ENCODE data around the gene ZDHHC6.
"Not testable (repeated sequence)": the region's sequence is repeated elsewhere in the genome, so short reads cannot be mapped to it uniquely, and the experiment has no call there.

The ZDHHC6 gene

DNA sequence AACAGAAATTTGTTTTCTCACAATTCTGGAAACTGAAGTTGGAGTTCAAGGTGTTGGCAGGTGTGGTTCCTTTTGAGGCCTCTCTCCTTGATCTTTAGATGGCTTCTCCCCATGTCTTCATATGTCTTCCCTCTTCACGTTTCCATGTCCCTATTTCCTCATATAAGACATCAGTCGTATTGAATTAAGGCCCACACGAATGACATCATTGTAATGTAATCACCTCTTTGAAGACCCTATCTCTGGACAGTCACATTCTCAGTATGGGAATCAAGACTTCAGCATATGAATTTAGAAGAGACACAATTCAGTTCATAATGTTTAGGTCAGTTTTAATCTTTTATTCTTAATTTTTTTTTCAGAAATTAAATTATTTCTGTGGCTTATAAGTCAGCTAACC lies 20.1 kb upstream of the ZDHHC6 start:
- H3K4me3 ChIP-seq (ENCODE audit: low read length in 2 of 2), result no peak overlapping the region
- H3K36me3 ChIP-seq (ENCODE audit: control insufficient read depth in 2 of 2, insufficient read depth in 2 of 2, low read length in 2 of 2), result peaks cover 17 to 20% of the 10 kb centered on the region in 2 donors
- no peaks in the 10 kb centered on the region for H3K9me3 ChIP-seq (ENCODE audit: control insufficient read depth in 2 of 2, low read length in 2 of 2)
- no peak overlapping the region for H3K27ac ChIP-seq (ENCODE audit: low read depth in 2 of 2, low read length in 2 of 2)
- no peaks in the 10 kb centered on the region for H3K27me3 ChIP-seq (ENCODE audit: control insufficient read depth in 2 of 2, insufficient read depth in 2 of 2, low read length in 2 of 2)
- H3K9ac ChIP-seq (ENCODE audit: low read depth in 1 of 2, low read length in 2 of 2), result no peak overlapping the region
- H3K4me1 ChIP-seq (ENCODE audit: control insufficient read depth in 2 of 2, insufficient read depth in 2 of 2, low read length in 2 of 2), result no peaks in the 10 kb centered on the region

DNA sequence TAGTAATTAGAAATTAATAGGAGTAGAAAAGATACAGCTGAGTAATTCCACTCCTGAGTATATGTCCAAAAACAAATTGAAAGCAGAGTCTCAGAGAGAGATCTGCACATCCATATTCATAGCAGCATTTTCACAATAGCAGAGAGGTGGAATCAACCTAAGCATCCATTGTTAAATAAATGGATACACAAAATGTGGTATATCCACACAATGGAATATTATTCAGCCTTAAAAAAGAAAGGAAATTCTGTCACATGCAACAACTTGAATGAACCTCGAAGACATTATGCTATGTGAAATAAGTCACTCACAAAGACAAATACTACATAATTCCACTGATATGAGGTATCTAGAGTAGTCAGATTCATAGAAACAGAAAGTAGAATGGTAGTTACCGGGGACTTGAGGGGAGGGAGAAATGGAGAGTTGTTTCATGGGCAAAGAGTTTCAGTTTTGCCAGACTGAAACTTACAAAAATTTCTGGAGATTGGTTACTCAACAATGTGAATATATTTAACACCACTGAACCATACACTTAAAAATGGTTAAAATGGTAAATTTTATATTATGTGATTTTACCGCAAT lies 18.7 kb upstream of the ZDHHC6 start:
- no peak overlapping the region for H3K27ac ChIP-seq (ENCODE audit: low read depth in 2 of 2, low read length in 2 of 2)
- H3K4me3 ChIP-seq (ENCODE audit: low read length in 2 of 2), result no peak overlapping the region
- H3K9ac ChIP-seq (ENCODE audit: low read depth in 1 of 2, low read length in 2 of 2), result no peak overlapping the region
- no peaks in the 10 kb centered on the region for H3K27me3 ChIP-seq (ENCODE audit: control insufficient read depth in 2 of 2, insufficient read depth in 2 of 2, low read length in 2 of 2)
- H3K9me3 ChIP-seq (ENCODE audit: control insufficient read depth in 2 of 2, low read length in 2 of 2), result no peaks in the 10 kb centered on the region
- H3K4me1 ChIP-seq (ENCODE audit: control insufficient read depth in 2 of 2, insufficient read depth in 2 of 2, low read length in 2 of 2), result no peaks in the 10 kb centered on the region
- H3K36me3 ChIP-seq (ENCODE audit: control insufficient read depth in 2 of 2, insufficient read depth in 2 of 2, low read length in 2 of 2), result peaks cover 22 to 26% of the 10 kb centered on the region in 2 donors

DNA sequence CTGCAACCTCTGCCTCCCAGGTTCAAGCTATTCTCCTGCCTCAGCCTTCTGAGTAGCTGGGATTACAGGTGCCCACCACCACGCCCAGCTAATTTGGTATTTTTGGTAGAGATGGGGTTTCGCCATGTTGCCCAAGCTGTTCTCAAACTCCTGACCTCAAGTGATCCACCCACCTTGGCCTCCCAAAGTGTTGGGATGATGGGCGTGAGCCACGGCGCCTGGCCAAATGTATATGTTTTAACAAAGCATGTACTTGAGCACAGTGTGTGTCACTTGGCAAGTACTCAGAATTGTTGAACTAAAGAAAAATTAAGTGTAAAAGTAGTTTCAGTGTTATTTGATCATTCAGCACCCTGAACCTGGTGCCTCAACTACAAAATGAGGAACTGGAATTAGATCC lies 17.4 kb upstream of the ZDHHC6 start:
- H3K9me3 ChIP-seq (ENCODE audit: control insufficient read depth in 2 of 2, low read length in 2 of 2); H3K4me3 ChIP-seq (ENCODE audit: low read length in 2 of 2): not testable (repeated sequence)
- H3K36me3 ChIP-seq (ENCODE audit: control insufficient read depth in 2 of 2, insufficient read depth in 2 of 2, low read length in 2 of 2), result peaks cover 22 to 29% of the 10 kb centered on the region in 2 donors

DNA sequence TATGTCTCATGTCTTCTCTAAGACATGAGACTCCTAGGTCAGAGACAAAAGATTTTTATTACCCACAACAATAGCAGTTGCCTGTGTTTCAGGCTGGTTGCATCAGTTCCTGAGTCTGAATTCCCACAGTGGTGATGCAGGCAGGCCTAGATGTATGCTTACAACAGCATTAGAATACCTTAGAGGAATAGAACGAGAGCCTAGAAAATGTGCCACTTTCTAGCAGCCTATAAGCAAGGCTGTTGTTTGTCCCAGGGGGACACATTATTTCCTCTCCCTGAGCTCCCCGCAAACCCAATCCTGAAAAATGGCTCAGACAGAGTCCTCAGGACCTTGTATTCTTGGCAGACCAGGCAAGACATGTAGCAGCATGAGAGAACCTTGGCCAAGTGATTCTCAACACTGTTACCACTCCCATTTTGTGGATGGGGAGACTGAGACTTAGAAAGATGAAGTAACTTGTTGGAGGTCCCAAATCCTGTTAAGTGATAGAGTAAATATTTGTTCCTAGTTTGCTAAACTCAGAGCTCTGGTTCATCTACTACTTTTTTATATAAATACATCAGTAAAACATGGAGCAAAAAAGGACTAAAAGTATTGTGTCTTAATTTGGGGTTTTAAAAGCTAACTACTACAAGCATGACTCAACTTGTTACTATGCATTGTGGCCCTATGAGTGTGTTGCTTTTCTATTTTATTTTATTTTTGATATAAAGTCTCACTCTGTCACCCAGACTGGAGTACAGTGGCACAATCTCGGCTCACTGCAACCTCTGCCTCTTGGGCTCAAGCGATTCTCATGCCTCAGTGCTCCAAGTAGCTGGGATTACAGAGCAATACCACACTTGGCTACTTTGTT lies 14.5 kb upstream of the ZDHHC6 start:
- H3K9me3 ChIP-seq (ENCODE audit: control insufficient read depth in 2 of 2, low read length in 2 of 2), result no peaks in the 10 kb centered on the region
- H3K27ac ChIP-seq (ENCODE audit: low read depth in 2 of 2, low read length in 2 of 2), result no peak overlapping the region
- H3K36me3 ChIP-seq (ENCODE audit: control insufficient read depth in 2 of 2, insufficient read depth in 2 of 2, low read length in 2 of 2), result peaks cover 22 to 28% of the 10 kb centered on the region in 2 donors
- no peaks in the 10 kb centered on the region for H3K4me1 ChIP-seq (ENCODE audit: control insufficient read depth in 2 of 2, insufficient read depth in 2 of 2, low read length in 2 of 2)
- H3K27me3 ChIP-seq (ENCODE audit: control insufficient read depth in 2 of 2, insufficient read depth in 2 of 2, low read length in 2 of 2), result no peaks in the 10 kb centered on the region
- H3K4me3 ChIP-seq (ENCODE audit: low read length in 2 of 2), result no peak overlapping the region
- H3K9ac ChIP-seq (ENCODE audit: low read depth in 1 of 2, low read length in 2 of 2), result no peak overlapping the region

More for the DNA sequence above, 17.4 kb upstream of the ZDHHC6 start:
- H3K4me1 ChIP-seq (ENCODE audit: control insufficient read depth in 2 of 2, insufficient read depth in 2 of 2, low read length in 2 of 2); H3K27me3 ChIP-seq (ENCODE audit: control insufficient read depth in 2 of 2, insufficient read depth in 2 of 2, low read length in 2 of 2); H3K9ac ChIP-seq (ENCODE audit: low read depth in 1 of 2, low read length in 2 of 2); H3K27ac ChIP-seq (ENCODE audit: low read depth in 2 of 2, low read length in 2 of 2): not testable (repeated sequence)

DNA sequence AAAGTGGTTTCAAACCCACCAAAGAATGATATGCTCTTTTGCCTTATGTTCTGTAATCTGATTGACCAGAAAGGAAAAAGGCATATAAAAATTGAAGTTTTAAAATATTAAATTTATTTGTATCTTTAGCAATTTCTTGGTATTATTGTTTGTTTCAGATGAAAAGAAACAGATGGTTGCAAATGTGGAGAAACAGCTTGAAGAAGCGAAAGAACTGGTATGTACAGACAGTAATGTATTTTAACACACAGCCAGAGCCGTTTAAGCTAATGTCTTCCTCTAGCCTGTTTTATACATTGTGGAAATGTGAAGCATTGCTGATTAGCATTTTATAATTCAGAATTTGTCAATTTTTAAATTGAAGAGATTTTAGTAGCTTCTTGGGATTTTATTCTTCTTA lies 13.7 kb upstream of the ZDHHC6 start:
- Histone ChIP-seq H3K4me1 (ENCODE audit: control insufficient read depth in 2 of 2, insufficient read depth in 2 of 2, low read length in 2 of 2) (no peaks in the 10 kb centered on the region), H3K27me3 (ENCODE audit: control insufficient read depth in 2 of 2, insufficient read depth in 2 of 2, low read length in 2 of 2) (no peaks in the 10 kb centered on the region), H3K9me3 (ENCODE audit: control insufficient read depth in 2 of 2, low read length in 2 of 2) (no peaks in the 10 kb centered on the region), H3K36me3 (ENCODE audit: control insufficient read depth in 2 of 2, insufficient read depth in 2 of 2, low read length in 2 of 2) (peaks cover 17 to 21% of the 10 kb centered on the region in 2 donors), H3K27ac (ENCODE audit: low read depth in 2 of 2, low read length in 2 of 2) (no peak overlapping the region), H3K4me3 (ENCODE audit: low read length in 2 of 2) (no peak overlapping the region), H3K9ac (ENCODE audit: low read depth in 1 of 2, low read length in 2 of 2) (no peak overlapping the region)

DNA sequence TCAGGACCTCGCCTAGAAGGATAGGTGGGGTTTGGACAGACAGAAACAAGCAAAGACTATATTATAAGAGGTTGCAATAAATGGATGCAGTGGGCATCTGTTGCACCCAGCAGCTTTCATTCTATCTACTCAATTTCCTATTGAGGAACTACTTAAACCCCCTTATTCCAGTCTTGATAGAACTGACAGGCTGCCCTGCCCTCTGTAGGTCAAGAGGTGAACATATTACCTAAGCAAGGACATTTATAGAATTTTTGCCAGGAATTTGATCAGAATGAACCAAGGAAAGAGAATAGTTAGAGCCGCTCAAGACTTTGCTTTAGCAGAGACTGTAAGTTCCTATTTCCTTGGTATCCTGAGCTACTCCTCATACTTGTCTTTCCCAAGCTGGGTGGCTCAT lies 9.8 kb upstream of the ZDHHC6 start:
- Histone ChIP-seq H3K9ac (ENCODE audit: low read depth in 1 of 2, low read length in 2 of 2) (no peak overlapping the region), H3K27me3 (ENCODE audit: control insufficient read depth in 2 of 2, insufficient read depth in 2 of 2, low read length in 2 of 2) (no peaks in the 10 kb centered on the region), H3K4me3 (ENCODE audit: low read length in 2 of 2) (no peak overlapping the region), H3K4me1 (ENCODE audit: control insufficient read depth in 2 of 2, insufficient read depth in 2 of 2, low read length in 2 of 2) (no peaks in the 10 kb centered on the region), H3K9me3 (ENCODE audit: control insufficient read depth in 2 of 2, low read length in 2 of 2) (no peaks in the 10 kb centered on the region), H3K36me3 (ENCODE audit: control insufficient read depth in 2 of 2, insufficient read depth in 2 of 2, low read length in 2 of 2) (peaks cover 4 to 8% of the 10 kb centered on the region in 2 donors), H3K27ac (ENCODE audit: low read depth in 2 of 2, low read length in 2 of 2) (no peak overlapping the region)

DNA sequence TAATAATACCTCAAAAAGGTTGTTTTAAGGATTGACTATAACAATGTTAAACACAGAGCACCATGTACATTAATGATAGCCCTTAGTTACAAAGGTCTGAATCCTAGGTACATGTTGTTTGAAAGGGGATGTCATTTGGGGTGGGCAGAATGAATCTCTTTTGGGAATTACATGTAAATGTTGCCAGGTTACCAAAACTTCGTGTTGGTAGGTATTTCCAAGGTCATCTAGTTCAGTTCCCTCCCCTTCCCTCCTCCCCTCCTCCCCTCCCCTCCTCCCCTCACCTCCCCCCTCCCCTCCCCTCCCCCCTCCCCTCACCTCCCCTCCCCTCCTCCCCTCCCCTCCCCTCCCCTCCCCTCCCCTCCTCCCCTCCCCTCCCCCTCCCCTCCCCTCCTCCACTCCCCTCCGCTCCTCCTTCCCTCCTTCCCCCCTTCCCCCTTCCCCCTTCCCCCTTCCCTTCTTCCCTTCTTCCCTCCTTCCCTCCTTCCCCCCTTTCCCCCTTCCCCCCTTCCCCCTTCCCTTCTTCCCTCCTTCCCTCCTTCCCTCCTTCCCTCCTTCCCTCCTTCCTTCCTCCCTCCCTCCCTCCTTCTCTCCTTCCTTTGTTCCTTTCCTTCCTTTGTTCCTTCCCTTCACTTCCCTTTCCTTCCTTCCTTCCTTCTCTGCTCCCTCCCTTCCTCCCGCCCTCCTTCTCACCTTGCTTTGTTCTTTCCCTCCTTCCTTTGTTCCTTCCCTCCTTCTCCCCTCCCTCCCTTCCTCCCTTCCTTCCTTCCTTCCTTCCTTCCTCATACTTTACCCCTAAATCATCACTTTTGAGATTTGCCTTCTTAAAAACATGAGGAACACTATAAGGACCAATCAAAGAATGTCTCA lies 8.4 kb upstream of the ZDHHC6 start:
- Histone ChIP-seq H3K9ac (ENCODE audit: low read depth in 1 of 2, low read length in 2 of 2) (no peak overlapping the region), H3K27ac (ENCODE audit: low read depth in 2 of 2, low read length in 2 of 2) (no peak overlapping the region), H3K4me1 (ENCODE audit: control insufficient read depth in 2 of 2, insufficient read depth in 2 of 2, low read length in 2 of 2) (no peaks in the 10 kb centered on the region), H3K4me3 (ENCODE audit: low read length in 2 of 2) (no peak overlapping the region), H3K27me3 (ENCODE audit: control insufficient read depth in 2 of 2, insufficient read depth in 2 of 2, low read length in 2 of 2) (no peaks in the 10 kb centered on the region), H3K9me3 (ENCODE audit: control insufficient read depth in 2 of 2, low read length in 2 of 2) (no peaks in the 10 kb centered on the region), H3K36me3 (ENCODE audit: control insufficient read depth in 2 of 2, insufficient read depth in 2 of 2, low read length in 2 of 2) (peaks cover 0 to 3% of the 10 kb centered on the region in 2 donors)

DNA sequence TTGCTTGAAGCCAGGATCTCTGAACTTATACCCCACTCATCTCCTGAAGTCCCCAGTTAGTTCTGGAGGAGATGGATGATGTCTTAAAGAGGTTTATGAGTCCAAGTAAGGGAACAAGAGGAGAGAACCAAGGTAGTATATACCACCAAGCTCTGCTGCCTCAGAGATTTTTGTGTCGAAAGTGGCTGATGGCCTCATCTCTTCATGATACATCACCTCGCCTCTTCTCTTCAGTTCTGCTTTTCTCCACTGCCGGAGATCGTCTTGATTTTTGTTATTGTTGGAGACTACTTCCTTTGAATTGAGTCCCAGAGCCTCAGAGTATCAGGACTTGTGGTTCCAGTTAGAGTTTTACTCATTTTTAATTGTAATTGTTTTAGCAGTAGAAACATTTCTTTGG lies 2.2 kb upstream of the ZDHHC6 start:
- Histone ChIP-seq H3K27me3 (ENCODE audit: control insufficient read depth in 2 of 2, insufficient read depth in 2 of 2, low read length in 2 of 2) (no peaks in the 10 kb centered on the region), H3K36me3 (ENCODE audit: control insufficient read depth in 2 of 2, insufficient read depth in 2 of 2, low read length in 2 of 2) (peaks cover 0 to 9% of the 10 kb centered on the region in 2 donors), H3K4me1 (ENCODE audit: control insufficient read depth in 2 of 2, insufficient read depth in 2 of 2, low read length in 2 of 2) (peaks cover 7 to 12% of the 10 kb centered on the region in 2 donors), H3K9ac (ENCODE audit: low read depth in 1 of 2, low read length in 2 of 2) (no peak overlapping the region), H3K9me3 (ENCODE audit: control insufficient read depth in 2 of 2, low read length in 2 of 2) (no peaks in the 10 kb centered on the region), H3K4me3 (ENCODE audit: low read length in 2 of 2) (no peak overlapping the region), H3K27ac (ENCODE audit: low read depth in 2 of 2, low read length in 2 of 2) (no peak overlapping the region)

DNA sequence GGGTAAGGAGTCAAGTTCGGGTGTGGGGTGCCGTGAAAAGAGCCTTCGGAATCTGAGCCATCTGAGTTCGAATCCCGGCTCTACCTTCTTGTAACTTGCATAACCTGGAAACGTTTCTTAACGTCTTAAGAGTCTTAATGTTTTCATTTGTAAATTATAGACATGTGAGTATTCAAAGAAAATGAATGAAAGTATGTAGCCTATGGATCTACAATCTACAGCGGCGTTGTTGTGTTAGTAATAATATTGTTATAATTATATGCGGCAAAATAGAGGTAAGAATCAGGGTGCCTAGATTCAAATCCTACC lies 860 bp upstream of the ZDHHC6 start:
- Histone ChIP-seq H3K4me3 (ENCODE audit: low read length in 2 of 2) (peak overlapping the region; percentile 87 to 99), H3K4me1 (ENCODE audit: control insufficient read depth in 2 of 2, insufficient read depth in 2 of 2, low read length in 2 of 2) (peaks cover 7 to 12% of the 10 kb centered on the region in 2 donors), H3K9ac (ENCODE audit: low read depth in 1 of 2, low read length in 2 of 2) (peak overlapping the region; percentile 91 to 96), H3K36me3 (ENCODE audit: control insufficient read depth in 2 of 2, insufficient read depth in 2 of 2, low read length in 2 of 2) (peaks cover 3 to 11% of the 10 kb centered on the region in 2 donors), H3K27me3 (ENCODE audit: control insufficient read depth in 2 of 2, insufficient read depth in 2 of 2, low read length in 2 of 2) (no peaks in the 10 kb centered on the region), H3K9me3 (ENCODE audit: control insufficient read depth in 2 of 2, low read length in 2 of 2) (no peaks in the 10 kb centered on the region), H3K27ac (ENCODE audit: low read depth in 2 of 2, low read length in 2 of 2) (peak overlapping the region in 1 of 2 donors; percentile 83)

Measured in mucosa of rectum (tissue), 2 donors.